Lung (tissue), 12 donors: ENCODE data around the gene SCN3B. TPM values are rescaled to one million over a fixed set of nuclear protein-coding genes. Genes with fewer than 3 reads are reported as not detected.

ENCODE experiments used
- ATAC-seq: fragments of 200-7000 bp; cut with Tn5 transposase; one replicate; pipeline ENCODE4 v1.9.1; 2020; ENCODE audit warnings: moderate number of reproducible peaks; ENCODE audit not compliant: insufficient read depth, low FRiP score
- DNase-seq, 3 donors: peaks; one replicate each; pipeline ENCODE4 v3.0.0-alpha.2; 2013 to 2017
- H3K27ac ChIP-seq, 2 donors: one replicate each; pipeline ENCODE4 v1.5.1; 2013; ENCODE audit warnings: mild to moderate bottlenecking in 2 of 2, moderate library complexity in 2 of 2, control low read depth in 1 of 2, inconsistent platforms in 1 of 2, low read depth in 1 of 2, low read length in 1 of 2
- H3K27me3 ChIP-seq, 3 donors: one replicate each; pipeline ENCODE4 v1.5.1; 2013; ENCODE audit warnings: low read length in 2 of 3; ENCODE audit not compliant: control insufficient read depth in 3 of 3, insufficient read depth in 3 of 3
- H3K36me3 ChIP-seq, 4 donors: one replicate each; pipeline ENCODE4 v1.5.1; 2013; ENCODE audit warnings: low read length in 4 of 4, mild to moderate bottlenecking in 1 of 4, moderate library complexity in 1 of 4; ENCODE audit not compliant: control insufficient read depth in 4 of 4, insufficient read depth in 4 of 4
- H3K4me1 ChIP-seq, 5 donors: one replicate each; pipeline ENCODE4 v1.5.1; 2013; ENCODE audit warnings: low read length in 5 of 5, mild to moderate bottlenecking in 2 of 5, moderate library complexity in 1 of 5; ENCODE audit not compliant: control insufficient read depth in 5 of 5, insufficient read depth in 5 of 5
- H3K4me3 ChIP-seq: one replicate; pipeline ENCODE4 v1.5.1; 2013; ENCODE audit warnings: mild to moderate bottlenecking, control low read depth, moderate library complexity
- H3K9ac ChIP-seq, 2 donors: one replicate each; pipeline ENCODE4 v1.5.1; 2013; ENCODE audit warnings: low read length in 2 of 2, control low read depth in 1 of 2; ENCODE audit not compliant: insufficient read depth in 1 of 2
- H3K9me3 ChIP-seq, 4 donors: one replicate each; pipeline ENCODE4 v1.5.1; 2013; ENCODE audit warnings: low read length in 3 of 4, mild to moderate bottlenecking in 1 of 4, moderate library complexity in 1 of 4; ENCODE audit not compliant: control insufficient read depth in 4 of 4, insufficient read depth in 3 of 4
- WGBS, 2 donors: extraction: QIAGEN DNeasy Blood & Tissue Kit; methylation state at CpG; one replicate each; pipeline ENCODE4 v1.1.7; 2013; 5-methylcytosine and 5-hydroxymethylcytosine counted together
- polyA plus RNA-seq, 2 donors: library from polyadenylated mRNA; stranded (reverse); fragments of 200-250 nt; gene quantifications; one replicate each; pipeline ENCODE4 v1.2.1, GENCODE V29; 2013
- total RNA-seq, 2 donors: library from RNA; depleted of rRNA in 1 of 2; stranded (reverse); fragments of >200 nt in 1 of 2; gene quantifications; one replicate each; pipeline ENCODE4 v1.2.1, GENCODE V29; 2014 to 2021
- TF ChIP-seq, protein P1 (sequence below): IDR thresholded peaks from 2 replicates; pipeline ENCODE4 v1.5.1; 2012; ENCODE audit warnings: mild to moderate bottlenecking; ENCODE audit errors: control extremely low read depth, extremely low read depth
- donor health status: control.
- donor health status: control.
- donor health status: Bipolar disorder and iron deficiency.
- donor health status: healthy.
- donor health status: DM: yes; HTN: yes; CAD: no.

The SCN3B gene
- total and polyA plus RNA-seq, 4 donors = 0.72 to 2.7 (median 1.2) TPM

DNA sequence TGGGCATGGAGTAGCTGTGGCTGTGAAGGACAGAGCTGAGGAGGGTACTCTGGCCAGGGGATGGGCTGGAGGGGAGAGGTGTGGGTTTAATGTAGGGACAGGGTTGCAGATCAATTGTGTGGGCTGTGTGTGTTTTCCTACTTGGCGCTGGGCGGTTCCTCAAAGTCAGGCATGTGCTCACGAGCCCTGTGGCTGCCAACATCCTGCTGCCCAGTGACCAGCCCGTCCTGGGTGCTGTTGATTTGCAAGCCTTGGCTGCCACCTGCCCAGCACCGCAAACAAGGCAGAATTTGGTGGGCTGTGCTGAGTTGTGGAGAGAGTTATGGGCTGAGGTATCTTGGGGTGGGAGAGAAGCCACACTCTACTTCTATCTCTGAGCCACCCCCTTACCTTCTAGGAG, 69.2 kb downstream of the SCN3B start:
- Histone ChIP-seq H3K4me1 (peaks cover 0 to 15% (median 0%) of the 10 kb centered on the region in 5 donors), H3K9ac (no peak overlapping the region), H3K4me3 (no peak overlapping the region), H3K27me3 (no peaks in the 10 kb centered on the region), H3K27ac (no peak overlapping the region), H3K36me3 (no peaks in the 10 kb centered on the region), H3K9me3 (no peaks in the 10 kb centered on the region)
- DNase-seq (no peak), ATAC-seq (no peak)
- 71 to 80% methylated on average over 5 of the region's 5 CpGs for WGBS, 2 donors
- TF ChIP-seq, protein P1, sequence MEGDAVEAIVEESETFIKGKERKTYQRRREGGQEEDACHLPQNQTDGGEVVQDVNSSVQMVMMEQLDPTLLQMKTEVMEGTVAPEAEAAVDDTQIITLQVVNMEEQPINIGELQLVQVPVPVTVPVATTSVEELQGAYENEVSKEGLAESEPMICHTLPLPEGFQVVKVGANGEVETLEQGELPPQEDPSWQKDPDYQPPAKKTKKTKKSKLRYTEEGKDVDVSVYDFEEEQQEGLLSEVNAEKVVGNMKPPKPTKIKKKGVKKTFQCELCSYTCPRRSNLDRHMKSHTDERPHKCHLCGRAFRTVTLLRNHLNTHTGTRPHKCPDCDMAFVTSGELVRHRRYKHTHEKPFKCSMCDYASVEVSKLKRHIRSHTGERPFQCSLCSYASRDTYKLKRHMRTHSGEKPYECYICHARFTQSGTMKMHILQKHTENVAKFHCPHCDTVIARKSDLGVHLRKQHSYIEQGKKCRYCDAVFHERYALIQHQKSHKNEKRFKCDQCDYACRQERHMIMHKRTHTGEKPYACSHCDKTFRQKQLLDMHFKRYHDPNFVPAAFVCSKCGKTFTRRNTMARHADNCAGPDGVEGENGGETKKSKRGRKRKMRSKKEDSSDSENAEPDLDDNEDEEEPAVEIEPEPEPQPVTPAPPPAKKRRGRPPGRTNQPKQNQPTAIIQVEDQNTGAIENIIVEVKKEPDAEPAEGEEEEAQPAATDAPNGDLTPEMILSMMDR = no peak

DNA sequence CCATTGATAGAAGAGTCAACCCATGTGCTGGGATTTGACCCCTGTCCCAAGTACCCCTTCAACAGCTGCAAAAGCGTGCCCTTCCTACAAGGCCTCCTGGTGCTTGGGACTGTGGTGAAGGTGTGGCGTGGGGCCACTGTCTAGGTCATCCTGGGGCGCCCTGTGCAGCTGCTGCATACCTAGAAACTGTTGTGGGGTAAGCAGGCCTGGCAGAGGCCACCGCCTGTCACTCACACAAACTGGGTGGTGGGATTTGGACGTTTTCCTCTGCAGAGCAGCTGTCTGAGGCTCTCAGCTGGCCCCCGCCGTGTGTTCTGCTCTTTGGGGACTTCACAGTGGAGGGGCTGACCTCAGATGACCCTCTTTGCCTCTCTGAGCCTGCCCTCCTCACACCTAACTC, 69.7 kb downstream of the SCN3B start:
- TF ChIP-seq, protein P1 = no peak
- no peaks in the 10 kb centered on the region for H3K27me3 ChIP-seq
- no peak overlapping the region for H3K4me3 ChIP-seq
- no peak for DNase-seq
- H3K4me1 ChIP-seq = peaks cover 0 to 12% (median 0%) of the 10 kb centered on the region in 5 donors
- ATAC-seq = no peak
- no peaks in the 10 kb centered on the region for H3K9me3 ChIP-seq
- H3K27ac ChIP-seq = no peak overlapping the region
- WGBS, 2 donors = 86 to 91% methylated on average over 7 of the region's 7 CpGs
- H3K36me3 ChIP-seq = no peaks in the 10 kb centered on the region
- no peak overlapping the region for H3K9ac ChIP-seq

DNA sequence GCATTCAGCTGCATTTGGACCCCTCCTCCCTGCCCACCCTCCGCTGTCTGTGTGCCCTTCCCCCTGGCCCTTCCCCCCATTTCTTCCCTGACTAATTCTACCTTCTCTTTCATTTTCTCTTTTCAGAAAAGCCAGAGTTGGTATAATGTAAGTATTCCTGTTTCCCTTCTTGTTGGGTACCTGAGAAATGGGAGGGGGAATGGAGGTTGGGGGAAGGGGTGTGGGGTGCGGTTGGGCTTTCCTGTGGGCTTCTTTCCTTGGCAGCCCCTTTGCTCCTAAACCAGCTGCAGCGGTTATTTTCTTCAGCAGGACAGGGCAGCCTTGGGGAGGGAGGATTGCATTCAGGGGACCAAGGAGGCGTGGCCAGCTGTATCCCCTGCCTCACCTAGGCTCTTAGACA, 70.2 kb downstream of the SCN3B start:
- Histone ChIP-seq H3K4me1 (peaks cover 0 to 12% (median 0%) of the 10 kb centered on the region in 5 donors), H3K4me3 (no peak overlapping the region), H3K9me3 (no peaks in the 10 kb centered on the region), H3K27me3 (no peaks in the 10 kb centered on the region), H3K36me3 (no peaks in the 10 kb centered on the region), H3K27ac (no peak overlapping the region), H3K9ac (no peak overlapping the region)
- ATAC-seq (no peak), DNase-seq (no peak)
- TF ChIP-seq, protein P1 = no peak
- WGBS, 2 donors = 92 to 95% methylated on average over 4 of the region's 4 CpGs

DNA sequence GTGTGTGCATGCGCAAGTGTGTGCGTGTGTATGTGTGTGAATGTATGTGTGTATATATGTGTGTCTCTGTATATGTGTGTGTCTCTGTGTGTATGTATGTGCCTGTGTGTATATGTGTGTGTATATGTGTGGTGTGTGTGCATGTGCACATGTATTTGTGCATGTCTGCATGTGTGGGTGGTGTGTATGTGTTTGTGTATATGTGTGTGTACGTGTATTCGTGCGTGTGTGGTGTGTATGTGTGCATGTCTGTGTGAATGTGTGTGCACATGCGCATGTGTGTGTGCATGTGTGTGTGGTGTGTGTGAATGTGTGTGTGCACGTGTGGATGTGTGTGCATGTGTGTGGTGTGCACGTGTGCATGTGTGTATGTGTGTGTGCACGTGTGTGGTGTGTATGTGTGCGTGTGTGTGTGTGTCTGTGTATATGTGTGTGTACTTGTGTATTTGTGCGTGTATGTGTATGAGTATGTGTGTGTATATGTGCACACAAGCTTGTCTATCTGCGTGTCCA, 71.4 kb downstream of the SCN3B start:
- Histone ChIP-seq H3K4me3 (no peak overlapping the region), H3K36me3 (no peaks in the 10 kb centered on the region), H3K4me1 (peaks cover 0 to 12% (median 0%) of the 10 kb centered on the region in 5 donors), H3K9ac (no peak overlapping the region), H3K9me3 (no peaks in the 10 kb centered on the region), H3K27ac (no peak overlapping the region), H3K27me3 (no peaks in the 10 kb centered on the region)
- TF ChIP-seq, protein P1 = no peak
- DNase-seq (no peak), ATAC-seq (no peak)
- WGBS, 2 donors = 93 to 94% methylated on average over 12 of the region's 12 CpGs
